Testis (tissue), 2 donors: ENCODE results near the gene ACOT13.

Source experiments
- CTCF ChIP-seq, 3 experiments: fragments of 450-650 bp in 2 of 3; fragments of 200-600 bp in 1 of 3; sonication (generic) in 1 of 3; IDR thresholded peaks; one replicate each; pipeline ENCODE4 v1.5.1; 2016 to 2019; ENCODE audit warnings: antibody characterized with exemption in 3 of 3, mild to moderate bottlenecking in 2 of 3, moderate library complexity in 1 of 3
- POLR2A ChIP-seq: fragments of 450-650 bp; IDR thresholded peaks from one replicate; pipeline ENCODE4 v1.6.1; 2017; ENCODE audit warnings: antibody characterized with exemption, mild to moderate bottlenecking, moderate library complexity

DNA sequence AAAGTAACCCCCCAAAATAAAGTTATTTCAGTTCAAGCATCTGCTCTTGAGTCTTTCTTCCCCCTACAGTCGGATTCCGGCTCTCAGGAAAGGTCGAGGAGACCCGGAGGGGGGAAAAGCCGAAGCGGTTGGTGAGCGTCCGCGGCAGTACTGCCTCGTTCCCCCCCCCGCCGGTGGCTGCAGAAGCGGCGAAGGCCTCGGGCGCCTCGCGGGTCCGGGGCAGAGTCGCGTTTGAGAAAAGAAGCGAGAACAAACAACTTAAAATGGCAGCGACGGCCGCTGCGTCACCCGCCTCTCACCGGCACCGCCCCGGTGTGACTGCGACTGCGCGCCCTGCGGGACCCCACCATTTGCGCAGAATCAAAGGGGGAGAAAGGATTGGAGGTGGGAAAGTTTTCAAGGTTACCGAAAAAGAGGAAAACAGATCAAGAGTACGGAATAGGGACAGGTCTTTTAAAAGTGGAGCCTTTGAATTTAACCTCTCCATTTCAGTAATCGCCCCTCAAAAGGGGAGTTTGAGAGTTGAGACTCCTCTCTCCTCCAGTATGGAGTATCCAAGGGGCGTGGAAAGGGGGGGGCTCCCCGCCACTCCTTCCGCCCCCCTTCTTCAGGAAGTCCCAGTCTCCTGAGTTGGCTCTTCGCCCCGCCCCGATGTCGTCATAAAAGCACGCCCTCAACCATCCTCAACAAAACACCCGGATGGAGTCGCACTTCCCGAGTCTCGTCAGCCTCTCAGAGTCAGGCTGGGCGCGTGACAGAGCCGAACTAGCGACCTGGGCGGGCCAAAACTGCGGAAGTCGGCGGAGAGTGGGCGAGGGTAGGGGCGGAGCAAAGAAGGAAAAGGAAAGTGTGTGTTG, 54.0 kb downstream of the ACOT13 start:
- TF ChIP-seq CTCF (IDR thresholded peaks at IDR 0.05), result peak in 1 of 3 experiments; percentile 1
- peak; percentile 94 for TF ChIP-seq POLR2A
